ENCODE measurements around the gene KCNIP1.

KCNIP1 gene

GRCh38 chr5:170528976-170529375 lies 25.2 kb downstream of the KCNIP1 start:
- Histone ChIP-seq H3K27me3 (ENCODE audit: insufficient read depth, low read length, poor library complexity, severe bottlenecking) (no peaks in the 10 kb centered on the region), H3K4me2 (ENCODE audit: low read depth, low read length, poor library complexity, severe bottlenecking) (peak overlapping the region; percentile 11), H3K9ac (ENCODE audit: low read depth, low read length, poor library complexity, severe bottlenecking) (no peak overlapping the region), H3K9me2 (replicated peaks; ENCODE audit: low read depth, low read length) (no peaks in the 10 kb centered on the region), H3K4me3 (ENCODE audit: low read length, poor library complexity, severe bottlenecking) (no peak overlapping the region), H3K36me3 (ENCODE audit: insufficient read depth, low read length) (no peaks in the 10 kb centered on the region), H3K9me3 (ENCODE audit: insufficient read depth, low read depth, low read length) (no peaks in the 10 kb centered on the region), H3F3A (ENCODE audit: low read depth) (no peaks in the 10 kb centered on the region), H3K4me1 (ENCODE audit: insufficient read depth, low read length, poor library complexity, severe bottlenecking) (peaks cover 11% of the 10 kb centered on the region), H4K20me1 (ENCODE audit: insufficient read depth, low read length, poor library complexity, severe bottlenecking) (no peaks in the 10 kb centered on the region), H2AFZ (ENCODE audit: low read length) (no peak overlapping the region), H3K79me2 (ENCODE audit: insufficient read depth, low read length) (no peaks in the 10 kb centered on the region)
- TF ChIP-seq CTCF (conservative IDR thresholded peaks at IDR 0.05; ENCODE audit: low read length) (no peak), EZH2phosphoT487 (IDR thresholded peaks at IDR 0.05; ENCODE audit: borderline replicate concordance) (no peak)

DNA sequence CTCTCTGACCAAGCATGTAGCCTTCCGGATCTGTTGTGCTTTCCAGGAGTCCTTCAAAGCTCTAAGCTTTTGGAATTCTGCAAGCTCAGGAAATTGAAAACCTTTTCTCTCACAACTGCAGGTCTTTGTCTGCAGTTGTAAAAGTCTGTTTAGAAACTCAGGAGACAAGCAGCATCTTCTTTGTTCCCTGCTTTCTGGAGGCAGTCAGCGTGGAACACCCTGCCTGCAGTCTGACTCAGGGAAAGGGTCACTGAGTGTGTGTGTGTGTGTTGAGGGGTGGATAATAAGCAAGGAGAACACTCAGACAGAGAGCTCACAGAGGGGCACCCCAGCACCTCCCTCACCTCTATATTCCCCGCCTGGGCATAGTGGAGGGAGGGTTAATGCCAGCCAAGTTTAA lies 29.1 kb downstream of the KCNIP1 start:
- H3K9me3 ChIP-seq (ENCODE audit: insufficient read depth, low read depth, low read length): no peaks in the 10 kb centered on the region

GRCh38 chr5:170533383-170533782 lies 29.6 kb downstream of the KCNIP1 start:
- Histone ChIP-seq H3K4me3 (ENCODE audit: low read length, poor library complexity, severe bottlenecking) (no peak overlapping the region), H3K9me3 (ENCODE audit: insufficient read depth, low read depth, low read length) (no peaks in the 10 kb centered on the region), H3F3A (ENCODE audit: low read depth) (no peaks in the 10 kb centered on the region), H3K36me3 (ENCODE audit: insufficient read depth, low read length) (no peaks in the 10 kb centered on the region), H3K4me2 (ENCODE audit: low read depth, low read length, poor library complexity, severe bottlenecking) (no peak overlapping the region), H3K9me2 (replicated peaks; ENCODE audit: low read depth, low read length) (no peaks in the 10 kb centered on the region), H3K79me2 (ENCODE audit: insufficient read depth, low read length) (no peaks in the 10 kb centered on the region), H3K9ac (ENCODE audit: low read depth, low read length, poor library complexity, severe bottlenecking) (no peak overlapping the region), H3K27me3 (ENCODE audit: insufficient read depth, low read length, poor library complexity, severe bottlenecking) (no peaks in the 10 kb centered on the region), H2AFZ (ENCODE audit: low read length) (no peak overlapping the region), H3K4me1 (ENCODE audit: insufficient read depth, low read length, poor library complexity, severe bottlenecking) (peaks cover 7% of the 10 kb centered on the region), H4K20me1 (ENCODE audit: insufficient read depth, low read length, poor library complexity, severe bottlenecking) (no peaks in the 10 kb centered on the region)
- TF ChIP-seq EZH2phosphoT487 (IDR thresholded peaks at IDR 0.05; ENCODE audit: borderline replicate concordance) (no peak), CTCF (conservative IDR thresholded peaks at IDR 0.05; ENCODE audit: low read length) (no peak)

More for the DNA sequence above, 29.1 kb downstream of the KCNIP1 start:
- H3K36me3 ChIP-seq (ENCODE audit: insufficient read depth, low read length): no peaks in the 10 kb centered on the region
- H3K4me2 ChIP-seq (ENCODE audit: low read depth, low read length, poor library complexity, severe bottlenecking): no peak overlapping the region
- no peaks in the 10 kb centered on the region for H3F3A ChIP-seq (ENCODE audit: low read depth)
- H4K20me1 ChIP-seq (ENCODE audit: insufficient read depth, low read length, poor library complexity, severe bottlenecking): no peaks in the 10 kb centered on the region
- H2AFZ ChIP-seq (ENCODE audit: low read length): no peak overlapping the region
- H3K4me1 ChIP-seq (ENCODE audit: insufficient read depth, low read length, poor library complexity, severe bottlenecking): peaks cover 11% of the 10 kb centered on the region
- no peaks in the 10 kb centered on the region for H3K79me2 ChIP-seq (ENCODE audit: insufficient read depth, low read length)
- no peak overlapping the region for H3K9ac ChIP-seq (ENCODE audit: low read depth, low read length, poor library complexity, severe bottlenecking)
- no peak for TF ChIP-seq CTCF (conservative IDR thresholded peaks at IDR 0.05; ENCODE audit: low read length)
- no peak for TF ChIP-seq EZH2phosphoT487 (IDR thresholded peaks at IDR 0.05; ENCODE audit: borderline replicate concordance)
- H3K27me3 ChIP-seq (ENCODE audit: insufficient read depth, low read length, poor library complexity, severe bottlenecking): no peaks in the 10 kb centered on the region
- H3K4me3 ChIP-seq (ENCODE audit: low read length, poor library complexity, severe bottlenecking): no peak overlapping the region
- no peaks in the 10 kb centered on the region for H3K9me2 ChIP-seq (replicated peaks; ENCODE audit: low read depth, low read length)

Measured in Loucy (cell line).